ENCODE measurements around the gene KLHDC10.
"Not testable (repeated sequence)": the region's sequence is repeated elsewhere in the genome, so short reads cannot be mapped to it uniquely, and the experiment has no call there.

Gene KLHDC10

DNA sequence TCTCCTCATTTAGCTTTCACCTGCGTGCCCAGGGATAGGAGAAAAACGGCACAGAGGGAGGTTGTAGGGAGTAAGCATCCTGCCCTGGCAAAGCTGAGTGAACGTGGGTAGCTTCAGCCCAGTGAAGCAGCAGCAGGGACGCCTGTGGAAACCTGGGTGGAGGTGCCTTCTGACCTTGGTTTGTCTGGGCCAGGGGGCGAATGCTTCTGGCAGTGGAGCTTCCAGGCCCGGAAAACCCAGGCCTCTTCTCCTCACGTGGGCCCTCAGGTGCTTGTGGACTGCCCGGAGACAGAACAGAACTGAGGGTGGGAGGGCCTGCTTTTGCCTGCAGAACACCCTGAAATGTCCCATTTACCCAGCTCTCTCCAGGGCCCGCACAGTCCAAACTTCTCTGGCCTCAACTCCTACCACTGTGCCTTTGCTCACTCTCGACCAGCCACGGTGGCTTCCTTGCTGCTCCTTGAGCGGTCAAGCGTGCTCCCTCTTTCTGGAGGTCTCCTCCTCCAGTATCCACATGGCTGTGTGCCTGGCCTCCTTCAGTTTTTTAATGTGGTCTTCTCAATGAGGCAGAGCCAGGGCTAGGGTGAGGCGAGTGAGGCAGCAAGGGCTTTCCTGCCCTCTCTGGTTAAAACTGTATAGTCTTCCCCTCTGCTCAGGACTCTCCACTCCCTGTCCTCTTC is 72.5 kb downstream of the KLHDC10 start:
- no peak for DNase-seq

DNA sequence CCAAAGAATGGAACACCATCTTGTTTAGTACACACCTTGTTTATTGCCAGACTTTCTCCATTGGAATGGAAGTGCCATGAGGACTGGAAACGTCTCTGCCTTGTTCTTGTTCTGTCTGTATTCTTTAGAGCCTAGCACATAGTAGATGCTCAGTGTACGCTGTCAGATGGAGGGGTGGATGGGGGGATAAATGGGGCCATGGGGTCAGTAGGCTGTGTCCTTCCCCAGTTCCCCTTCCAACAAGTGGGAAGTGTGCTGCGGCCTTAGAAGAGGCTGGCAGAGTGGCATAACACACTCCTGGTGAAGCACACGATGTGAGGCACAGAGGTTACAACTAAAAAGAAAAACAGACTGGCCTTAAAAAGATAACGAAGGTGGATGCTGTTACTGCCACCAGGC is 73.0 kb downstream of the KLHDC10 start:
- no peak for DNase-seq

DNA sequence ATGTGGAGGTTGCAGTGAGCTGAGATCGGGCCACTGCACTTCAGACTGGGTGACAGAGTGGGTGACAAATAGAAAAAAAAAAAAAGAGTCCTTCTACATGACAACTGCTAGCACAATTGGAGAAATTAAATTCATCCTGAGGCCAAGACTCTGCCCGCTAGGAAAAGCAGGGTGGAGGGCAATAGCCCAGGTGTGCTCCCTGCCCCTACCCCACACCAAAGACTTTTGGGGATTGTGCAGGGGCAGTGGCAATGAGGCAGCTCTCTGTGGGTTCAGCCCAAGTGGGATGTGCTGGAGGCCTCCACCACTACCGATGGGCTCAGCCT is 73.6 kb downstream of the KLHDC10 start:
- no peak for DNase-seq

DNA sequence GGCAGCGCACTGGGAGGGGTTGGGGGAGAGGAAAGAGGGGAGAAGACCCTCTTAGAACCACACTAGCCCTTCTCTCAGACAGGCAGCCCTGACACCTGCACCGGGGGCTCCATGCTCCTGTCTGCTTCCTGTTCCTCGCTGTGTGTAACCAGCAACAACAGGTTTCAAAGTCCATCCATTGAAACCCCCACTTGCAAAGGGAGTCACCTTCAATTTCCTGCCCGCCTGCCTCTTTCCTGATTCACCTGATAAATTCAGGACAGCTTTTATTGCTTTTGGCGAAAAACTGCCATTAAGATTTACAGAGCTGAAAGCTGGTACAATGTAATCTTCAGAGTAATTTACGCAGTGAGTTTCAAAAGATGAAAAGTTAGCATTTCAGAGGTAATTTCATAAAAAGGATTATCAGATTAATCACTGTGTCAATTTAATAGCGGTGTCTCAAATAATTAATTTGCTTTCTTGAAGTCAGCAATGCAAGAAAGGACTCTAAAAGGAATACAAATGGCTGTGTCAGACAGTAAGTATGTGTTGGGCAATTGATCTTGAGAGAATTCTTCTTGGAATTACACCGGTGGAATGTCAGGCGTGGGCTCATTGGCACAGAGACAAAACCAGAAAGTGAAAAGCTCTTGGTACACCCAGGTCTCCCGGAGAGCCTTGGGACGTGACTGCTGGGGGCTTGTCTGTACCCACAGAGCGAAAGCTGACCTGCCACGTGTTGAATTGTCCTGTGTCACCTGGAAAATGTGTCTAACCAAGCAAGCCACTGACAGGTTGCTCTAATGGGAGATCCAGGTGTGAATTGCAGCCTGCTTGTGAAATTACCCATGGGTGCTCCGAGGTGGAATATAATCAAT is 74.2 kb downstream of the KLHDC10 start:
- DNase-seq = no peak

DNA sequence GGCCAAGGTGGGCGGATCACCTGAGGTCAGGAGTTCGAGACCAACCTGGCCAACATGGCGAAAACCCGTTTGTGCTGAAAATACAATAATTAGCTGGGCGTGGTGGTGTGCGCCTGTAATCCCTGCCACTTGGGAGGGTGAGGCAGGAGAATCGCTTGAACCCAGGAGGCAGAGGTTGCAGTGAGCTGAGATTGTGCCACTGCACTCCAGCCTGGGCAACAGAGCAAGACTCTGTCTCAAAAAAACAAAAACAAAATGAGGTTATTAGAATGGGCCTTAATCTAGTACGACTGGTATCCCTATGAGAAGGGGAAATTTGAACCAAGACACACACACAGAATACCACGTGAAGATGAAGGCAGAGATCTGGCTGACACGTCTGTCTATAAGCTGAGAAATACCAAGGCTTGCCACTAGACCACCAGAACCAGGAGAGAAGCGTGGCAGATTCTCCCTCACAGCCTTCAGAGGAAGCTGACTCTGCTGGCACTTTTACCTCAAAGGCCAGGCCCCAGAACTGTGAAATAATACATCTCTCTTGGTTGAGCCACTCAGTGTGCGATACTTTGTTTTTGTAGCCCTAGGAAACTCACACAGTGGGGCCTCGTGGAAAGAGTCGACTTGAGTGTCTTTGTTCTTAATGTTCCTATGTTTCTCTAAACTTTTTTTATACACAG is 75.2 kb downstream of the KLHDC10 start:
- DNase-seq = no peak

DNA sequence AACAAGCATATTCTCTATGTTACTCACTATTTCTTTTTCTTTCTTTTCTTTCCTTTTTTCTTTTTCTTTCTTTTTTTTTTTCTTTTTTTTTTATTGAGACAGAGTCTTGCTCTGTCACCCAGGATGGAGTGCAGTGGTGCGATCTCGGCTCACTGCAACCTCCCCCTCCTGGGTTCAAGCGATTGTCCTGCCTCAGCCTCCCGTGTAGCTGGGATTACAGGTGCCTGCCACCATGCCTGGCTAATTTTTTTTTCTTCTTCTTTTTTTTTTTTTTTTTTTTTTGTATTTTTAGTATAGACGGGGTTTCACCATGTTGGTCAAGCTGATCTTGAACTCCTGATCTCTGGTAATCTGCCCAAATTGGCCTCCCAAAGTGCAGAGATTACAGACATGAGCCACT is 75.8 kb downstream of the KLHDC10 start:
- not testable (repeated sequence) for DNase-seq

DNA sequence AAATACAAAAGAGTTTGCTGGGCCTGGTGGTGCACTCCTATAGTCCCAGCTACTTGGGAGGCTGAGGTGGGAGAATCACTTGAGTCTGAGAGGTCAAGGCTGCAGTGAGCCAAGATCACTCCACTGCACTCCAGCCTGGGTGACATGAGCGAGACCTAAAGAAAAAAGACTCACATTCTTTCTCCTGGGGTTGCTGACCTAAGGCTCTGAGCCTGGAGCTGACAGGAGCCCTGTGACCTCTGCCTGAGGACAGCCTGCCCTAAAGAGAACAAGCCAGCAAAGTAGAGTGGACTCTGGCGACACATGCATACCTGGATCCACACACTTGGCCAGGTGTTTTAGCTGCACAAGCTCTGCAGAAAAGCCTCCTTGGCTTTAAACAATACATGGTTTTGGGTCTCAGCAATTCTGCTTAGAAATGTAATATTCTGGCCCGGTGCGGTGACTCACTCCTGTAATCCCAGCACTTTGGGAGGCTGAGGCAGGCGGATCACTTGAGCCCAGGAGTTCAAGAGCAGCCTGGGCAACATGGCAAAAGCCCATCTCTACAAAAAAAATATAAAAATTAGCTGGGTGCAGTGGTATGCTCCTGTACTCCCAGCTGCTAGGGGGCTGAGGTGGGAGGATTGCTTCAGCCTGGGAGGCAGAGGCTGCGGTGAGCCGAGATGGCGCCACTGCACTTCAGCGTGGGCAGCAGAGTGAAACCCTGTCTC is 76.5 kb downstream of the KLHDC10 start:
- no peak for DNase-seq

DNA sequence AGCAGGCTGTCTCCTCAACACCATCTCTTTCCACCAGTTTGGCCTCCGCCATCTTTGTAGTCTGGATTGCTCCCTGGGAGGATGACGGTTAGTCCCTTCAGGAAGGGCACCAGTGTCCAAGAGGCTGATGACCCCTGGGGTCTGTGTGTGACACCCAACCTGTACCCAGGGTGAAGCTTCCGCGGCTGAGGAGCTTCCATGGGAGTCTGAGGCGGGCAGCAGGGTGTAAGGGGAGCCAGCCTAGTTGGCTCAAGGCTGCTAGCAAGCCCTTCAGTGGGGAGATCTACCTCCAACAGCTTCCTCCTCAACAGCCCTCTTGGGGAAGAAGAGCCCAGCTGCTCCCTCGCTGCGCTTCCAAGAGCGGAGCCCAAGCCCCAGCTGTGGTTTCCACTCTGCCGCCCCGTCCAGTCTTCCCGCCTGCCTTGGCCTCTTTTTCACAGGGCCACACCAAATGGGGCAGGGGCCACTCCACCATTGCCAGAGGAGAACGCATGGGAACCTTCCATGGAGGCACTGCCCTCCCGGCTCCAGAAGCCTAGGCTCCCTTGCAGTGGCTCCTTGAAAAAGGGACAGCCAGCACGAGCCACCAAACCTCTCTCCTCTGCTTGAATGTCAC is 77.5 kb downstream of the KLHDC10 start:
- DNase-seq = no peak

DNA sequence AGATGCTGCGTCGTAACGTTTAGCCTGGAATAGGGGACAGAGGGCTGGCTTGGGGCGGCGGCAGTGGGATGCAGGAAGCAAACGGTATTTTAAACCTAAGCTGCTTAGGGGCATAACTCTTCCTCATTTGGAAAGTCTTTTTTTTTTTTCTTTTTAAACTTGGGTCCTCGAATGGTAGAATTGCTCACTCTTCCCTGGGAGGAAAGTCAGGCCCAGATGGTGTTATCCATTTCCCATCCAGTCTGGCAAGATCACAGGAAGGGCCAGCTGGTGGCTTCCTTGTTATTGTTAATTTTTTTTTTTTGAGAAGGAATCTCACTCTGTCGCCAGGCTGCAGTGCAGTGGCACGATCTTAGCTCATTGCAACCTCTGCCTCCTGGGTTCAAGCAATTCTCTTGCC is 78.2 kb downstream of the KLHDC10 start:
- no peak for DNase-seq

DNA sequence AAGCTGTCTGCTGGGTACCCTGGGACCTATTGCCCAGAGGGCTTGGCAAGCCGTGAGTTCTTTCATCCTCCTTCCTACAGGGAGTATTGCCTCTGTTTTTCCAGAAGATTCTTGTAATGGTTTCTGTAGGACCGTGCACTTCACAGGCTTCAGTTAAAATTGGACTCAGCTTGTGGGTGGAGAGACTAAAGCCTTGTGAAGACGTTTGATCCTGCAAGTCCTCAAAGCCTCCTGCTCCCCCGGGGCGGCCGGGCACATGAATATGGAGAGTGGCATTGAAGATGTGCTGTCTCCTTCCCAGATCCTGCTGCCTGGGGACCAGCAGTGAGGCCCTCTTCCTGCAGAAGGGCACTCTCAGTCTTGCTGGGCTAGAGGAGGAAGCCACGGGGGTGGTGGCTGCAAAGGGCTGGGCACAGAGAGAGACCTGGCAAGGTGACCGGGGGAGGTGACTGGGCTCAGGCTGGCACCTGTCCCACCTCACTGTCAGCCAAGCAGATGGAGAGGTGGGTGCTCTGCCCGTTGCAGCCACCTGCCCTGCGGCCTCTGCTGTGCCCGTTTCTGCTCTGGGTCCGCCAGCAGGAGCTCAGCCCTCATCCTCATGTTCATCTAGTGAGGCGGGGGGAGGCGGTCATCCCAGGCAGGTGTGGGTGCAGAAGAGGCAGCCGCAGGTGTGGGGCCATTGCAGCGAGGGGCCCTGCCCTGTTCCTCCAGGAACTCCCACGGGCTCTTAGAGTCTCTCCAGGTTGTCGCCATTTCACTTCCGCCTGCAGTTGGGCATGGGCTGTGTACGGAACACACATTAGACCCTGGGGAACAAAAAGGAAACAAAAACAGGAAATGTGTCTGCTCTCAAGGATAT is 79.2 kb downstream of the KLHDC10 start:
- DNase-seq = peak; percentile 93

DNA sequence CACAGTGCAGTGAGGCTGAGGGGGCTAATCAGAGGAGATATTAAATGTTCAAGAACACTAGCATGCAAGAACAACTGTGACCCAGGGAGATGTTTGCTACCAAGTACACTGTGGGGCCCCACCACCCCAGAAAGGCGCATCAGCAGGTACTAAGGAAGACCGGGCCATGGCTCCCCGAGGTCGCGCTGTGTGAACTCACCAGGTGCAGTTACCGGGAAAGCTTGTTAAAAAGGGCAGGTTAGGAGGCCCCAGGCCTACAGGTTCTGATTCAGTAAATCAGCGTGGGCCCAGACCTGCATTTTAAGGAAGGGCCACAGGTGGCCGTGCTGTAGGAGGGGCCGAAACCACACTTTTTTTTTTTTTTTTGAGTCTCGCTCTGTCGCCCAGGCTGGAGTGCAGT is 80.3 kb downstream of the KLHDC10 start:
- DNase-seq = peak; percentile 19

DNA sequence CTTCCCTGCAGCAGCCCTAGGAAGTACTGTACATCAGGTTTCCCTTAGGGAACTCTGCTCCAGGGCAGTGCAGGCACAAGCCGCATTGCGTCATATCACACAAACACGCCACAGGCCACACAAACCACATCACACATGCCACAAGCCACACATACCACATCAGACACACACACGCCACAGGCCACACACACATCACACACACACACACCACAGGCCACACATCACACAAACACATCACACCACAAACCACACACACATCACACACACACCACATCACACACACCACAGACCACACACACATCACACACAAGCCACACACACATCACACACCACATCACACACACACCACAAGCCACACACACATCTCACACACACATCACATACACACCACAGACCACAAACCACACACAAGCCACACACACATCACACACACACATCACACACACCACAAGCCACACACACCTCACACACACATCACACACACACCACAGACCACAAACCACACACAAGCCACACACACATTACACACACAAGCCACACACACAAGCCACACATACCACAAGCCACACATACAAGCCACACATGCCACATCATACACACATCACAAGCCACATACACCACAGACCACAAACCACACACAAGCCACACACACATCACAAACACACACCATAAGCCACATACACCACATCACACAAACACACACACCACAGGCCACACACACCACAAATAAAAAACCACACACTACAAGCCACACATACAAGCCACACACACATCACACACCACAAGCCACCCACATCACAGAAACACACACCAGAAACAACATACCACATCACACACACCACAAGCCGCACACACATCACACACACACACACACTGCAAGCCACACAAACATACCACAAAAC is 81.5 kb downstream of the KLHDC10 start:
- DNase-seq = no peak

DNA sequence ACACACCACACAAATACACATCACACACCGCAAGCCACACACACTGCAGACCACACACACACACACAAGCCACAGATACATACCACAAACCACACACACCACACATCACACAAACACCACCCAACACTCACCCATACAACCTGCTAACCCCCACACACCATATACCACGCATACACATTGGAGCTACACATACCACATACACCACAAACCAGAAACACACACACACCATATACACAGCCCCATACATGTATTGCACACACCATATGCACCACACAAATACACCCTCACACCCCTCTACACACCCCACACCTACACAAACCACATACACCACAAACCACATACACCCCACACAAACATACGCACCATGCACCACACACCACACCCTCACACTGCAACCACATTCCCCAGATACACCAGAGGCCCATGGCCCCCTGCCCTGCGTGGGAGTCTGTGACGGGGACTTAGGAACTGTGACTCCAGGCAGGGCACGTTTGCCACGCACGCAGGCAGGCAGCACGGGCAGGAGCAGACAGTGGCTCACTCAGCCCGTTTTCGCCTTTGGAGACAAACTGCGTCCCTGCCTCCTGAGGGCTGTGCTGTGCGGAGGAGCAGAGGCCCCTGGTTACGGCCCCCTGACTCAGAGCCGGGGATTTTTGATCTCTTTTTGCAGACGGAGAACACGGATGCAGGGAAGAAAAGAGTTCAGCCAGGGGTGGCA is 82.3 kb downstream of the KLHDC10 start:
- no peak for DNase-seq

DNA sequence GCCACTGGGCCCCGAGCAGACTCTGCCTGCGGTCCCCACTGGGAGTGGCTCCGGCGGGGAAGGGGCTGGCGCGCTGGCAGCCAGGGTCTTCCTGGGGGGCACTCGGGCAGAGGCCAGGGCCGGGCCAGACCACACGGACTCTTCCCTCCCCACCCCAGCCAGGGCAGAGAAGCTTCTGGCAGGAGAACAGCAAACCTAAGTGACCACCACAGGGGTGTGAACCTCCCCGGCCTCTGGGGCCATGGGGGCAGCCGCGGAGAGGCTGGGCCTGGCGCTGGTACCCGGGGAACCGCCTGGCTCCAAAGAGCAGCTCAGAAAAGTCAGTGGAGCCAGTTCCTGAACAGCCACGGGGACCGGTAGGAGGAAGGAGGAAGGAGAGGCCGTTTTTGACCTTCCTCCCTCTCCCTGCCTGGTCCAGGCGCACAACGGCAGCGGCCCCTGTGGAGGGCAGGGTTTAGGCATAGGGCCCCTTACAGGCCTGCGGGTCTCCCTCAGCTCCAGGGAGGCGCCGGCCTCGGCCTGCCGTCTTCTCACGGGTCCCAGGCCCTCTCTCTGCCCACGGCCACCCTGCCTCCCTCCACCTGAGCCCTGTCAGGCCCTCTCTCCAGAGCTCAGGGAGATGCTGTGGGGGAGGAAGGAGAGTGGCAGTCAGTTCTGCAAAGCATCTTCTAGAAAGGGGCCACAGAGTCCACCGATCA is 83.0 kb downstream of the KLHDC10 start:
- DNase-seq = peak; percentile 43

DNA sequence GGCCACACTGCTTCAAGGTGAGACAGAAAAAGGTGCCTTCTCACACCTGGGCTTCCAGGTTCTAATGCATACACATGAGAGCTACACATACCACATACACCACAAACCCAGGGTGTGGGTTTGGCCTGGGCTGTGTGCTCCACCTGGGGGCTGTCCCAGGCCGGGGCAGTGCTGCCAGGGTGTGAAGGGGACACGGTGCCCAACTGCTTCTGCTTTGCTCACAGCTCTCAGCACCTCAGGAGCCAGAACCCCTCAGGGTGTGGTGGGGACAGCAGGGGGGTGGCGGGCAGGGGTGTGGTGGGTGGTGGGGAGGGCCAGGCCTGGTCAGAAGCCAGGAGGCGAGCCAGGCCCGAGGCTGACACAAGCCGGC is 83.8 kb downstream of the KLHDC10 start:
- DNase-seq = peak; percentile 96

DNA sequence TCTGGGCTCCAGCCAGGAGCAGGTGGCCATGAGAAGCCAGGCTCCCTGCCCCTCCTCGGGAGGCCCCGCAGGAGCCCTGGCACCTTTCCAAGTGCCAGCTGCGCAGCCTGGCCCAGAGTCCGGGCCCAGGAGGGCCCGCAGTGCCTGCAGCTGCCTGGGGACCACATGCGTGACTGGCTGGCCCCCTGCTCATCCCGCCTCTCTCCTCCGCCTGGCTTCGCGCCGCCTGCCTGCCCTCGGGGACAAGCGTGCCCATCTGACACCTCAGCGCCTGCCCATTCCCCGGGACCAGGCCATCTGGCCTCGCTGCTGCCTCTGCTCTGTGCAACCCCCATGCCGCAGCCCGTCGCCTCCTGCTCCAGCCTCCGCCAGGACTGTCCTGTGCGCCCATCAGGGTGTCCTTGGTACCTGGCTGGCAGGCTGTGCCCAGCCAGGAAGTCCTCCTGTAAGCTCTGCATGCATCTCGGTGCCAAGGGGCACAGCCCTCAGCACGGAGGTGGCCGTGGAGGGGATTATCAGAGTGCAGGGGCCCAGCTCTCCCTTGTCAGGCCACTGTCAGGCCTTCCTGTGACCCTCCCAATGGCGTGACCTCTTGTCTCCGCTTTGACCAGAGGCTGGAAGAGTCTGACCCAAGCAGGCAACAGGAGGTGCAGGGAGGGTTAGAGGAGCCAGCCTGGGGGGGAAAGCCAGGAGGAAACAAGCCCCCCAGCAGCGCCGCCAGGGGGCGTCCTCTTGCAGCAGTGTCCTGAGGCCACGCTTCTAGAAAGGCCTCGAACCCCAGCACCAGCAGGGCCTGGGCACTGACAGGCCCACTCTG is 84.4 kb downstream of the KLHDC10 start:
- peak; percentile 99 for DNase-seq

DNA sequence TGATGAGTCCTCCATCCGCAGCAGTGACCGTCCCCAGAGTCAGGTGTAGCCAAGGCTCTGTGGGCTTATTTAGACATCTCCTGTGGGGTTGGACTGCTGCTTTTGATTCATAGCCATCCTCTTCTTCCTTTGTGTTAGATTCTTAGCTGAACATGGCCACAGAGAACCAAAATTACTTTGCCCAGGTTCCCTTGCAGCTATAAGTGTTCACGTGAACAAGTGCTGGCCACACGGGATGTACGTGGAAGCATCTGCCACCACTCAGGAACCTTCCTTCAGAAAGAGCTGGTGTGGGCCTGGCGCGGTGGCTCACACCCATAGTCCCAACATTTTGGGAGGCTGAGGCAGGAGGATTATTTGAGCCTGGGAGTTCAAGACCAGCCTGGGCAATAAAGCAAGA is 85.8 kb downstream of the KLHDC10 start:
- no peak for DNase-seq

DNA sequence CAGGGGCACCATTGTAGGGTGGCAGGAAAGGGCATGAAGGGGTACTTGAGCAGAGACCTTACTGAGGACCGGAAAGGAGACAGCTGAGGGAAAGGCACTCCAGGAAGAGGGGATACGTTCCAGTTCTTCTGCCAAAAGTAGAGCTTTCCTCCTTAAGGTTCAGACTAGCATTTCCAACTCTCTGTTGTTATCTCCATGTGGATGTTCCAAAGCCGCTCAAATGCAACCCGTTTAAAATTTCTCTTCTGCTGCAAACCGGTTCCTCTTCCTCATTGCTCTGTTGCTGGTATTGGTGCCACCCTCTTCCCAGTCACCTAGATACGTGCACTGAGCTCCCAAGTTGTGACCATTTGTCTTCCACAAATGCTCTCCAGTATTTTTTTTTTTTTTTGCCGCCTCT is 87.4 kb downstream of the KLHDC10 start:
- no peak for DNase-seq

DNA sequence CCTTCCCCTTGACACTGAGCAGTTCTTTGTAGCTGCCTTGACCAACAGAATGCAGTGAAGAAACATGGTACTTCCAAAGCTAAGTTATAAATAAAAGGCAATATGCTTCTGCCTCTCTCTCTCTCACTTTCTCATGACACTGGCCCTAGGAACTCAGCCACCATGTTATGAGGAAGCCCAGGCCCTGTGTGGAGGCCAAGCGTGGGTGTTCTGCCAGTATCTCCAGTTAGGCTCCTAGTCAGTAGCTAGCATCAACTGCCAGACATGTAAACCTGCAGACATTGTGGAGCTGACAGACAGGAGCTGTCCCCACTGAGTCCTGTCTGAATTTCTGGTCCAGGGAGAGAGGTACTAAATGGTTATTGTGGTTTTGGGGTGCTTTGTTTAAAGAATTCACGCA is 89.7 kb downstream of the KLHDC10 start:
- no peak for DNase-seq
